GM13977 (cell line): ENCODE results near the gene MPZL2.

Source experiments
- DNase-seq: peaks from one replicate; pipeline ENCODE4 v3.0.0; 2012; ENCODE audit warnings: low spot score
- in situ Hi-C: fragments of 300-500 bp; cut with MboI; formaldehyde crosslinking; loops from one replicate; pipeline ENCODE4 v1.12.0; 2022; ENCODE audit warnings: low sequenced_read_pairs, low pct_unique_long_range_greater_than_20kb, mixed read lengths, inconsistent platforms; ENCODE audit not compliant: unreplicated experiment
- TF ChIP-seq, protein P1 (sequence below): IDR thresholded peaks from 2 replicates; pipeline ENCODE4 v1.5.1; 2012; ENCODE audit warnings: mild to moderate bottlenecking, control low read depth; ENCODE audit not compliant: insufficient read depth; ENCODE audit errors: extremely low read depth, missing control alignments

Gene MPZL2

DNA sequence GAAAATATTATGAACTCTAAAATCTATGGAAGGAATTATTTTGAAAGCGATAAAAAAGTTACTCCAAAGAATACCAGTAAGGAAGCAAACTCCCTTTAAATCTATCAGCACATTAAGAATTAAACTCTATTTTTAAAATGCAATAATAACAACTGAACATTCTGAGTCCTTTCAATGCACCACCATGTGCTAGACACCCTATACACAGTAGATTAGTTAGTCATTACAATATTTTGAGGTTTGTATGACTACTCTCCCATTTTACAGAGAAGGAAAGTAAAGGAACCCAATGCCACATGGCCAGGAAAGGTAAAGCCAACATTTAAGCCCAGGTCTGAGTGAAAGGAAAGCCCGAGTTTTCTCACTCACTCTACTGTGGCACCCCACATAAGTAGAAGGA lies 57.0 kb downstream of the MPZL2 start:
- TF ChIP-seq, protein P1, sequence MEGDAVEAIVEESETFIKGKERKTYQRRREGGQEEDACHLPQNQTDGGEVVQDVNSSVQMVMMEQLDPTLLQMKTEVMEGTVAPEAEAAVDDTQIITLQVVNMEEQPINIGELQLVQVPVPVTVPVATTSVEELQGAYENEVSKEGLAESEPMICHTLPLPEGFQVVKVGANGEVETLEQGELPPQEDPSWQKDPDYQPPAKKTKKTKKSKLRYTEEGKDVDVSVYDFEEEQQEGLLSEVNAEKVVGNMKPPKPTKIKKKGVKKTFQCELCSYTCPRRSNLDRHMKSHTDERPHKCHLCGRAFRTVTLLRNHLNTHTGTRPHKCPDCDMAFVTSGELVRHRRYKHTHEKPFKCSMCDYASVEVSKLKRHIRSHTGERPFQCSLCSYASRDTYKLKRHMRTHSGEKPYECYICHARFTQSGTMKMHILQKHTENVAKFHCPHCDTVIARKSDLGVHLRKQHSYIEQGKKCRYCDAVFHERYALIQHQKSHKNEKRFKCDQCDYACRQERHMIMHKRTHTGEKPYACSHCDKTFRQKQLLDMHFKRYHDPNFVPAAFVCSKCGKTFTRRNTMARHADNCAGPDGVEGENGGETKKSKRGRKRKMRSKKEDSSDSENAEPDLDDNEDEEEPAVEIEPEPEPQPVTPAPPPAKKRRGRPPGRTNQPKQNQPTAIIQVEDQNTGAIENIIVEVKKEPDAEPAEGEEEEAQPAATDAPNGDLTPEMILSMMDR = no peak
- no peak for DNase-seq
- in situ Hi-C loops = no loop called here

DNA sequence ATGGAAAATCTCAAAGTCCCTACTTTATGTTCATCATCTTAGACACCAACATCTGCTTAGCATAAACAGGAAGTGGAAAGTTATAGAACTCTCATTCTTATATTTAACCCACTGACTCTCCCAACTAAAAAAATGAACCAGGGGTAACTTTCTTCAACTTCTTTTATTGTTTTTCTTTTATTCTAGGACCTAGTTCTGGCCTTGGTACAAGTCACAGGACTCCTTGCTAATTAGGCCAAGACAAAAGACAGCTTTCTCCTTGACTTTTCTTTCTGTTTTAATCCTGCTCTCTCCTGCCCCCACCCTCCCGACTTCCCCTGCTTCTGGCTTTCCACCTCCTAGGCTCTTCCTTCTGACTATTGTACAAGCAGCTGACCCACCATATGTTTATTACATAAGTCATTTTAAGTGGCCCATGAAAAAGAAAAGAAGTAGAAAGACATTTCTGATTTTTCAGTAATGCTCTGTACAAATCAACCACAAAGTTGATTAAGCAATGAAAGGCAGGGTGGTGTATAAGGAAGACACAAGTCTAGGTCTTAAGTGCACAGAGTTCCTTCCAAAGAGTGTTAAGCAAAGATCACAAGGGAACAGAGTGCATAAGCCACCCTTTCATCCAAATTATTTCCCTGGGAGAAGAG lies 57.6 kb downstream of the MPZL2 start:
- no peak for DNase-seq
- in situ Hi-C loops = no loop called here

DNA sequence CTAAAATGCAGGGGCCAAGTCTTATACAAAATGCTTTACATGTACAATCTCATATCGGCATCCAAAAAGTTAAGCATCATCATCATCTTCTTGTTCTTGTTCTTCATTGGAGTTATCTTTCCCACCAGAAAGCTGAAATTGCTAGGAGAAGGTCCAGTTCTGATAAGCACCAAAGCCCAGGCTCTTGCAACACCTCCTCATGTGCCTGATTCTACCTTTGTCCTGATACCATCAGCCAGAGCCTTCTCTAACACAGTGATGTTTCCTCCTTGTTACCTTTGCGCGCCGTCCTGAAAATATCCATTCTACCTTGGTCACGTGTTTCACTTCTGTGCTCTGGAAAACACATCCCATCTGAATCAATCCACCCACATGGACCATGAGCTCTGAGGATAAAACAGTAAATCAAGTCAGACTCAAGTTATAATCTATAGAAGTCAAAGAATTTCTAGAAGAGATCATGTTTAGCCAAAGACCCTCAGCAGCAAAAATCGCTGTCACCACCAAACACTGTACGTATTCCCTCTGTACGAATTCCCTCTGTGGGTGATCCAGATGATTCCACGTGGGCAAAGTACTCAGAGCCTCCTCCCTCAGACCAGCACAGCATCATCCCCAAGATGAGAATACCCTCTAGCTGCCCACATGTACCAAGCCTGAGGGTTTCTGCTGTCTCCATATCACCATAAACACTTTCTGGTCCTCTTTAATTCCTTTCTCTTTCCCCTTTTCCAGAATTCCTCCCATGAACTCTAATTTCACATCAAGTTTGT lies 58.3 kb downstream of the MPZL2 start:
- in situ Hi-C loops = no loop called here
- DNase-seq = no peak
- TF ChIP-seq, protein P1 = no peak

More for the DNA sequence above, 57.6 kb downstream of the MPZL2 start:
- TF ChIP-seq, protein P1 = no peak
